Islet precursor cell (in vitro differentiated cells): ENCODE results near the gene UGT3A2.

Experiments used
- DNase-seq: peaks from one replicate; pipeline ENCODE4 v3.0.0-alpha.2; 2018

Gene UGT3A2, protein sequence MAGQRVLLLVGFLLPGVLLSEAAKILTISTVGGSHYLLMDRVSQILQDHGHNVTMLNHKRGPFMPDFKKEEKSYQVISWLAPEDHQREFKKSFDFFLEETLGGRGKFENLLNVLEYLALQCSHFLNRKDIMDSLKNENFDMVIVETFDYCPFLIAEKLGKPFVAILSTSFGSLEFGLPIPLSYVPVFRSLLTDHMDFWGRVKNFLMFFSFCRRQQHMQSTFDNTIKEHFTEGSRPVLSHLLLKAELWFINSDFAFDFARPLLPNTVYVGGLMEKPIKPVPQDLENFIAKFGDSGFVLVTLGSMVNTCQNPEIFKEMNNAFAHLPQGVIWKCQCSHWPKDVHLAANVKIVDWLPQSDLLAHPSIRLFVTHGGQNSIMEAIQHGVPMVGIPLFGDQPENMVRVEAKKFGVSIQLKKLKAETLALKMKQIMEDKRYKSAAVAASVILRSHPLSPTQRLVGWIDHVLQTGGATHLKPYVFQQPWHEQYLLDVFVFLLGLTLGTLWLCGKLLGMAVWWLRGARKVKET

GRCh38 chr5:36066540-36067210, at the start of gene UGT3A2:
Gene UGT3A2 (minus strand): TSS chr5:36066882. CDS start chr5:36066789, 93 bp downstream.
- peak; percentile 94 for DNase-seq

DNA sequence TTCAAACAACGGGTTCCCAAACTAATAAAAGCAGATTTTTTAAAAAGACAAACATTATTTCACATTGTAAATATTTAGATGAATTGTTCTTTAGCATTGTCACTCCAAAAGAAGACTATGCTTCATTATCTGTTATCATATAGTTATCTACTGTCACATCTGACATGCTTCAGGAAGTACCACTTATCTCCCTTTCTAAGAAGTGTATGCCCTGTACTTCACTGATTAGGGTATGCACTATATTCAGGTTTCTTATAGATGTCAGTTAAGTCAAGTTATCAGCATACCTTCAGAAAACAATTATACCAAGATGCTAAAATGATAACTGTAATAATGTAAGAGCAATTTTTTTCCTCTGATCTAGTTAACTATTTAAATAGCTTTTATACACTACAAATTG, 44.6 kb upstream of the UGT3A2 start:
- no peak for DNase-seq

- DNase-seq, result no peak
These were observed 42.2 kb upstream of the UGT3A2 start for GRCh38 chr5:36108758-36109460.

DNA sequence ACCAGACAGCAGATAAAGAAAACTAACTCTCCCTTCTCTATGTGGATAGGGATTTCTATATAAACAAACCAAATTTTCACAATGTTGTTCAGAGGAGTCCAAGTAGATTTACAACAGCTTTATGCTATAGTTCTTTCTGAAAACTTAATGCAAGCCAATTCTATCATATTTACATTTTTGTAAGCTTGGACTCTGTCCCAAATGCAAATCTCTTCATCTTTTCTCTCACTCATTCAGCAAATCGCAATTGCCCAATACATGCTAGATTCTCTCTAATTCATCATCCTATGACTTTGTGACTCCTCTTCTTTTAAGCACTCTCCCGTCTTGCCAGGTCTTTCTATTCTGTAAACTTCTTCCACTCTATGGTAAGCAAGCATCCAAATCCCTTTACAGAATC, 39.1 kb upstream of the UGT3A2 start:
- no peak for DNase-seq

- no peak for DNase-seq
These were observed 33.1 kb upstream of the UGT3A2 start for GRCh38 chr5:36099748-36100147.

- DNase-seq, result no peak
These were observed 29.8 kb upstream of the UGT3A2 start for GRCh38 chr5:36096486-36096885.

DNA sequence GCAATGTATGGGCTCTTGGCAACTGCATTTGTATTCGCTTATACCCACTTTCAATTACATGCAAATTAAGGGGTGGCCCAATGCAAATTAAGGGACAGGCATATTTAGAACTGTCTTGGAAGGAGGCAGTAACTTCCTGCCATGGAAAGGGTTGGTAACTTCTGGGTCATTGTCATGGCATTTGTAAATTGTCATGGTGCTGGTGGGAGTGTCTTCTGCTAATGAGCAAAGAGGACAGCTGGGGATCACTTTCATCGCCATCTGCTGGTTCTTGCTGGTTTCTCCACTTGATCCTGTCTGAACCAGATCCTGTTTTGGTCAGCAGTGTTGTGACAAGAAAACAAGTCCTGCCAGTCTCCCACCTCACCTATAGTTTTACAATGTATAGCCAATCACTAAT, 23.3 kb upstream of the UGT3A2 start:
- DNase-seq, result peak; percentile 80

GRCh38 chr5:36079200-36079781, 12.6 kb upstream of the UGT3A2 start:
- DNase-seq, result peak; percentile 77

- no peak for DNase-seq
These were observed 11.7 kb upstream of the UGT3A2 start for GRCh38 chr5:36078430-36078829.

DNA sequence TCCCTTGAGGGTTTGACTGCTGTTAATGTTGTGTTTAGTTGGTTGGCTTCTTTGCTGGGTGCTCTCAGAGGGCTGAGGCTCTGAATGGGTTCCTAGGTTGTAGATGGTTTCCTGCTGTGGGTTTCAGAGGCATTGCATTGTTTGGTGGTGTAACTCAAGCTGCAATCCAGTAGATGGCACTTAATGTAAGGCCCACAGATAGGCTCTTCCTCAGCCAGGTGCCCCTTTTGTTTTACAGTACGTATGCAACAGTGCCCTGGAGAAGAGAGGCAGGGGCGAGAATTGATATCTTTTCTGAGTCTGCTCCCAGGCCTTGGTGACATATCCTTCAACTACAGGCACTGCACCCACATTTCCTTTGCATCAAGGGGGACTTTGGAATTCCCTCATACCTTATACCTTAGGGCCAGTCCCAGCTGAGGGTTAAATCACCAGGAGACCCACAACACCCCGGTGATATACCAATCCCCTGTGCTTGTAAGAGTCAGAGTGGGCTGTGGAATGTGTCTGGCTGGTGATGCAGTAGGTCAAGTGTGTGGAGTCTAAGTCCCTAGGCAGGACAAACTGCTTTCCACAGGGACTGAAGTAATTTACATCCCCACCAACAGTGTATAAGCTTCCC, 7.0 kb upstream of the UGT3A2 start:
- DNase-seq, result no peak

- DNase-seq, result no peak
These were observed 4.2 kb upstream of the UGT3A2 start for GRCh38 chr5:36070687-36071571.

GRCh38 chr5:36068751-36069281, 2.1 kb upstream of the UGT3A2 start:
- no peak for DNase-seq

DNA sequence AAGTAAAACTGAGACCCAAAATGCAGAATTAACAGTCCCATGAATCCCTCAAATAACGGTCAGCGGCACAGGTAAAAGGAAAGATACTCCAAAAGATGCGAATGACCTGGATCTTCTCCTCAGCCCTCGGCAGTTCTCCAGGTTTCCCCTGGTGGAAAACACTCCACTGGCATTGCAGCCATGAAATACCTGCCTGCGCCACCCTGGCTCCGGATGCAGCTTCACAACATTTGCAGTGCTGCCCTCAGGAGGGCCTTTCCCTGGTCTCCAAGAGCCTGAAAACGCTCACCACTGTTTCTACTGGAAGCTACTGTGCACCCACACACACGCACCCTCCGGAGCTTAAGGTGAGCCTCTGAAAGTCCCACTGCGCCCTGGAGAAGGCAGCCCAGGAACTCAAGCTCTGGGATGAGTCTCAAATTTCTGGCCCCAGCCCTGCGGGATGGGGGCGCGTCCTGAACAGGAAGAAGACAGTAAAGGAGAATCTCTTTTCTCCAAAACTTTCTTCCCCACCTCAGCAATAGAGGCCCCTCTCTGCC, 612 bp downstream of the UGT3A2 start:
- DNase-seq, result no peak

- no peak for DNase-seq
These were observed 6.2 kb downstream of the UGT3A2 start for GRCh38 chr5:36060420-36060887.

GRCh38 chr5:36059571-36060419, 6.9 kb downstream of the UGT3A2 start:
- no peak for DNase-seq

DNA sequence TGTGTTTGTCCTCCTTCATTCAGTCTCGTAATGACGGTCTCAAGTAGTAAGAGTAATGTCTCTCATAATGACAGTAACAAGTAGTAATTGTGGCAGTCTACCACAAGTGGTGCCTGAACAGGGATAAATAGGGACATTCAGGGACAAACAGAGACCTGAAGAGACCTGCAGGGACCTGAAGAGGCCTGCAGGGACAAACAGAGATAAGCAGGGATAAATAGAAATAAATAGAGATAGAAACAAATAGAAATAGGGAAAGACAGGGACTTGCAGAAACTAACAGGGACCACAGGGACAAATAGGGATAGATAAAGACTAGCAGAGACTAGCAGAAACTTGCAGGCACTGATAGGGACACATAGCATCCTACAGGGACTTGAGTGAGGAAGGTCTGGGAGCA, 7.9 kb downstream of the UGT3A2 start:
- no peak for DNase-seq

GRCh38 chr5:36057386-36057785, 9.3 kb downstream of the UGT3A2 start:
- DNase-seq, result no peak

- no peak for DNase-seq
These were observed 10.3 kb downstream of the UGT3A2 start for GRCh38 chr5:36056422-36056821.

GRCh38 chr5:36055984-36056383, 10.7 kb downstream of the UGT3A2 start:
- DNase-seq, result no peak

- DNase-seq, result no peak
These were observed 12.0 kb downstream of the UGT3A2 start for GRCh38 chr5:36054647-36055046.
